ENCODE results near the gene TUBB6.

GRCh38 chr18:12310762-12311161, 2.7 kb downstream of the TUBB6 start:
- TF ChIP-seq BRCA1 (IDR thresholded peaks at IDR 0.05; ENCODE audit: low read depth, low read length): no peak
- no peak for TF ChIP-seq CBX8 (IDR thresholded peaks at IDR 0.05; ENCODE audit: borderline replicate concordance, low read depth, low read length)
- TF ChIP-seq NANOG (IDR thresholded peaks at IDR 0.05; ENCODE audit: insufficient read depth, low read depth, low read length, poor library complexity, severe bottlenecking): no peak
- no peak for TF ChIP-seq MAFK (IDR thresholded peaks at IDR 0.05; ENCODE audit: low read depth, low read length)

Data from H1 (cell line).